HEK293T (cell line): Measurements from ENCODE around the gene HES2.

Experiments used
- BHLHE40 ChIP-seq: fragments of 450-650 bp; IDR thresholded peaks from 2 replicates; pipeline ENCODE4 v1.6.1; 2016; ENCODE audit warnings: mild to moderate bottlenecking, moderate library complexity, borderline replicate concordance
- FOXA1 ChIP-seq: fragments of 450-650 bp; IDR thresholded peaks from 2 replicates; pipeline ENCODE4 v1.6.1; 2016; ENCODE audit warnings: mild to moderate bottlenecking
- FOXK2 ChIP-seq: fragments of 450-650 bp; IDR thresholded peaks from 2 replicates; pipeline ENCODE4 v1.6.1; 2016; ENCODE audit warnings: mild to moderate bottlenecking
- SP1 ChIP-seq: fragments of 450-650 bp; IDR thresholded peaks from 2 replicates; pipeline ENCODE4 v1.6.1; 2017
- SUZ12 ChIP-seq: fragments of 450-650 bp; IDR thresholded peaks from 2 replicates; pipeline ENCODE4 v1.6.1; 2016; ENCODE audit warnings: mild to moderate bottlenecking
- ZNF384 ChIP-seq: fragments of 450-650 bp; IDR thresholded peaks from 2 replicates; pipeline ENCODE4 v1.6.1; 2016

- TF ChIP-seq ZNF384 (no peak), FOXK2 (no peak), FOXA1 (no peak), BHLHE40 (no peak), SP1 (no peak), SUZ12 (no peak)
These were observed 5.3 kb downstream of the HES2 start for GRCh38 chr1:6414443-6414844.
